ENCODE data around the gene PSMG2. TPM values are rescaled to one million over a fixed set of nuclear protein-coding genes. Genes with fewer than 3 reads are reported as not detected.

PSMG2 gene
- total RNA-seq, 1 experiment from 2014 or later, result 75.6 TPM

- H3K9me3 ChIP-seq (replicated peaks), result no peaks in the 10 kb centered on the region
- DNase-seq, result no peak
- peaks cover 1% of the 10 kb centered on the region for H3K36me3 ChIP-seq
- no peak overlapping the region for H3K27ac ChIP-seq
- no peak overlapping the region for H3K4me3 ChIP-seq
- no peaks in the 10 kb centered on the region for H3K4me1 ChIP-seq
- no peaks in the 10 kb centered on the region for H3K27me3 ChIP-seq
Measured at GRCh38 chr18:12694032-12694431, 8.8 kb upstream of the PSMG2 start.

DNA sequence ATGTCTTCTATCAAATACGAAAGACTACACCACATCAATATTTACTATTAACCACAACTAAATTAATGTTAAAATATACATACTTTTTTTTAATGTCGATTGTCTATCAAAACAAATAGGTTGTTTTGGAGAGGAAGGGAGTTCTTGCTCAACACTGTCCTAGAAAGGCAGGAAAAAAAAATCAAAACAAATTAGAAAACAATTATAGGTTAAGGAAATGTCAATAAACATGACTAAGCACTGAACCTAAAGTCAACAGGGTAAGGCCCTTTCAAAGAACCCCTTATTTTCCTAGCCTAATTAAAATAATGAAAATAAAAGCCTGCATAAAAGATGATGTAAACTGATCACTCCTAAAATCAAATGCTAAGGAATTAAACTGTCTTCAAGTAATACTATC is 3.1 kb upstream of the PSMG2 start:
- Histone ChIP-seq H3K36me3 (peaks cover 7% of the 10 kb centered on the region), H3K9me3 (replicated peaks) (no peaks in the 10 kb centered on the region), H3K4me3 (no peak overlapping the region), H3K4me1 (no peaks in the 10 kb centered on the region), H3K27ac (no peak overlapping the region), H3K27me3 (no peaks in the 10 kb centered on the region)
- DNase-seq, result no peak

GRCh38 chr18:12701161-12701560 is 1.7 kb upstream of the PSMG2 start:
- H3K27me3 ChIP-seq, result no peaks in the 10 kb centered on the region
- no peak overlapping the region for H3K27ac ChIP-seq
- H3K9me3 ChIP-seq (replicated peaks), result no peaks in the 10 kb centered on the region
- H3K4me3 ChIP-seq, result no peak overlapping the region
- H3K36me3 ChIP-seq, result peaks cover 7% of the 10 kb centered on the region
- no peaks in the 10 kb centered on the region for H3K4me1 ChIP-seq
- no peak for DNase-seq

GRCh38 chr18:12703096-12703567 is 290 bp downstream of the PSMG2 start:
- H3K36me3 ChIP-seq, result peaks cover 20% of the 10 kb centered on the region

DNA sequence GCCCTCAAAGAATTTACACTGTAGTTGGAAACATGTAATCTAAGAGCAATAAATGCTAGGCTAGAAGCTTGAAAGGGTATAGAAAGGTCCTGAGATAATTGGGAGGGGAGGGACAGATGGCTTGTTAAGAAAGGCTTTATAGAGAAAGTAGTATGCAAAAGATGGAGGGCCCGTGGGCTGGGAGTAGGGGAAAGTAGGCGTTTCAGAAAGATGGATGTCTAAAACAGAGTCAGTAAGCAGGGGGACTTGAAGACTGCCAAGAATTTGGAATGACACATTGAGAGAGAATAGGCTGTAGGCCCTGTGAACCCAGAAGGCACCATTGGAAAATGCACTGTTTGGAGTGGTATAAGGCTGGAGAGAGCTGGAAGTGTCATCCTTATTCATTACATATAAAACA is 822 bp downstream of the PSMG2 start:
- Histone ChIP-seq H3K4me3 (peak overlapping the region; percentile 86), H3K36me3 (peaks cover 23% of the 10 kb centered on the region), H3K27ac (peak overlapping the region; percentile 100; the same call in 1 of the 2 replicates), H3K9me3 (replicated peaks) (no peaks in the 10 kb centered on the region), H3K4me1 (no peaks in the 10 kb centered on the region), H3K27me3 (no peaks in the 10 kb centered on the region)
- DNase-seq, result peak in 1 of 2 experiments; percentile 10

More at GRCh38 chr18:12703096-12703567, 290 bp downstream of the PSMG2 start:
- Histone ChIP-seq H3K4me1 (no peaks in the 10 kb centered on the region), H3K4me3 (peak overlapping the region; percentile 86), H3K9me3 (replicated peaks) (no peaks in the 10 kb centered on the region), H3K27me3 (no peaks in the 10 kb centered on the region), H3K27ac (peak overlapping the region; percentile 100)
- no peak for DNase-seq

- no peaks in the 10 kb centered on the region for H3K9me3 ChIP-seq (replicated peaks)
- H3K27ac ChIP-seq, result no peak overlapping the region
- no peak for DNase-seq
- no peaks in the 10 kb centered on the region for H3K4me1 ChIP-seq
- no peak overlapping the region for H3K4me3 ChIP-seq
- H3K27me3 ChIP-seq, result no peaks in the 10 kb centered on the region
- peaks cover 36% of the 10 kb centered on the region for H3K36me3 ChIP-seq
Measured at GRCh38 chr18:12711446-12711845, 8.6 kb downstream of the PSMG2 start.

DNA sequence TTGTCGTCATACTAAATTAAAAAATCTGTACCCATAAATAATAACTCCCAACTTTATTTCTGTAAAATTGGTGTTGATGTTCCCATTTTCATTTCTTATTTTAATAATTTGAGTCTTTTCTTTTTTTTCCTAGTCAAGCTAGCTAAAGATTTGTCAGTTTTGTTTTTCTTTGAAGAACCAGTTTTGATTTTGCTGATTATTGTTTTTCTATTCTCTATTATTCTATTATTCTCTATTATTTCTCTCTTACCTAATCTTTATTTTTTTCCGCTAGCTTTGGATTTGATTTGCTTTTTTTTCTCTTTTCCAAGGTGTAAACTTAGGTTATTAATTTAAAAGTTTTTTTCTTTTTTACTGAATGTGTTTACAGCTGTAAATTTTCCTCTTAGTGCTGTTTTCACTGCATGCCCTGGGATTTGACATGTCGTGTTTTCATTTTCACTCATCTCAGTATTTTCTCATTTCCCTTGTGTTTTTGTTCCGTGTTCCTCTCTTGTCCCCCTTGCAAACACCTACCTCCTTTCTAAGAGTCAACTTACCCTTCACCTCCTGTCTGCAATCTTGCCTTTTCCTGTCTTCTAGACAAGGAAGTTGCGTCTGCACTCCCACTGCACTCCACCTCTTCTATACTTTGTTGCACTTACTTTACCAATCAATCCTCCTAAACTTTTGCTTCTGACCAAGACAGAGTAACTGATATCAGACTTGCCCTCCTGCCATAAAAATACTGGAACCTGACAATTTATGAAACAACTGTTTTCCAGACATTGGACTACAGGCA is 18.8 kb downstream of the PSMG2 start:
- Histone ChIP-seq H3K9me3 (replicated peaks) (no peaks in the 10 kb centered on the region), H3K4me3 (no peak overlapping the region), H3K27me3 (no peaks in the 10 kb centered on the region), H3K27ac (no peak overlapping the region), H3K36me3 (peaks cover 11% of the 10 kb centered on the region), H3K4me1 (no peaks in the 10 kb centered on the region)
- no peak for DNase-seq

DNA sequence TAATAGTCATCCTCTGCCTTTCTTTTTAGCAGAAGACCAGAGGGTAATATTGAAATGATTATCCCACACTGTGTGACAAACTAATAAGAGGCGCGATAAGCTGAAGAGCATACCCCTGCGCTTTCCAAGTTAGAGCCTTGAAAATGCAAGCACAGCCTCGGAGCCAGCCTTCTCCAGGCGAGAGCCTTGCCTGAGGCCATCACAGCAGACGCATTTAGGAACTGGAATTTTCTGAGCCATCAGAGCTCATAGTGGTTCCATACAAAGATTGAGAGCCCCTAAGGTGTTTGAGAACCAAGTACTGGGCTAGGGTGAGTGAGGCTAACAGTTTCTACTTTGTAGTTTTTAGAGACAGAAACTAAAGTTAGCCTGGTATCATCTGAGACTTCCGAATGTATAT is 19.9 kb downstream of the PSMG2 start:
- no peak overlapping the region for H3K27ac ChIP-seq
- H3K4me1 ChIP-seq, result no peaks in the 10 kb centered on the region
- peaks cover 11% of the 10 kb centered on the region for H3K36me3 ChIP-seq
- H3K27me3 ChIP-seq, result no peaks in the 10 kb centered on the region
- no peak for DNase-seq
- H3K9me3 ChIP-seq (replicated peaks), result no peaks in the 10 kb centered on the region
- H3K4me3 ChIP-seq, result no peak overlapping the region

- Histone ChIP-seq H3K27ac (no peak overlapping the region), H3K36me3 (peaks cover 7% of the 10 kb centered on the region; the same call in 1 of the 2 replicates)
Measured at GRCh38 chr18:12726331-12726730, 23.5 kb downstream of the PSMG2 start.

DNA sequence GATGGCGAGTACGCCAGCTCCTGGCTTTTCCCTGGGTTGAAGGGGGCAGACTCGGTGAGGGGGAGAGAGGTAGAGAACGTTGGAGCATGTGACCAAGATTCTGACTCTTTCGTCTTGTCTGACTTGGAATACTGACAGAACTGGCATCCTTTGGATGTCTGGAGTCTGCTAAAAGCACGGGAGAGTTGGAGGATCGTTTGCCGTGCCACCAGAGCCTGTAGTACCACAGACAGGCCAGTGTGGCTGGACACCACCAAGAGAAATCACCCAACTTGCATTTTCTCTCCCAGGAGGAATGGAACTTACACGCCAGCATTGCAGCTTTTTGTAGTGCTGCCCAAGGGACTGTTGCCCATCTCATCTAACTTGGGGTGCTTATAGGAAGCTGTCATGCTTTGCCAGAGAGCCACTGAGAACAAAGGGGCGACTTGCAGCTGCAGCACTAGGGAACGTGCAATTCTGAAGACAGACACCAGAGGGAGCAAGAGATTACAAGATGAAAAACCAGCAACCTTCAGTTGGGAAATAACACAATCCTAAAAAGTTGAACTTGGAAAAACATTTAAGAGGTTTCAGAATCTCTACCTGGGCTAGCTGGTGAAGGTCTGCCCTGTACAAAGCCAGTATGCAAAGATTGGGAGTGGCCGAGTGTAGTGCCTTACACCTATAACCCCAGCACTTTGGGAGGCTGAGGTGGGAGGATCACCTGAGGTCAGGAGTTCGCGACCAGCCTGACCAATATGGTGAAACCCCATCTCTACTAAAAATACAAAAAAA is 24.1 kb downstream of the PSMG2 start:
- peaks cover 7% of the 10 kb centered on the region; the same call in 1 of the 2 replicates for H3K36me3 ChIP-seq
- H3K9me3 ChIP-seq (replicated peaks), result no peaks in the 10 kb centered on the region
- no peak overlapping the region for H3K4me3 ChIP-seq
- peak; percentile 42 to 72 for DNase-seq
- peaks cover 8% of the 10 kb centered on the region for H3K4me1 ChIP-seq
- no peak overlapping the region for H3K27ac ChIP-seq
- no peaks in the 10 kb centered on the region for H3K27me3 ChIP-seq

More at GRCh38 chr18:12726331-12726730, 23.5 kb downstream of the PSMG2 start:
- no peak for DNase-seq
- H3K27me3 ChIP-seq, result no peaks in the 10 kb centered on the region
- H3K4me1 ChIP-seq, result peaks cover 8% of the 10 kb centered on the region
- H3K9me3 ChIP-seq (replicated peaks), result no peaks in the 10 kb centered on the region
- no peak overlapping the region for H3K4me3 ChIP-seq

DNA sequence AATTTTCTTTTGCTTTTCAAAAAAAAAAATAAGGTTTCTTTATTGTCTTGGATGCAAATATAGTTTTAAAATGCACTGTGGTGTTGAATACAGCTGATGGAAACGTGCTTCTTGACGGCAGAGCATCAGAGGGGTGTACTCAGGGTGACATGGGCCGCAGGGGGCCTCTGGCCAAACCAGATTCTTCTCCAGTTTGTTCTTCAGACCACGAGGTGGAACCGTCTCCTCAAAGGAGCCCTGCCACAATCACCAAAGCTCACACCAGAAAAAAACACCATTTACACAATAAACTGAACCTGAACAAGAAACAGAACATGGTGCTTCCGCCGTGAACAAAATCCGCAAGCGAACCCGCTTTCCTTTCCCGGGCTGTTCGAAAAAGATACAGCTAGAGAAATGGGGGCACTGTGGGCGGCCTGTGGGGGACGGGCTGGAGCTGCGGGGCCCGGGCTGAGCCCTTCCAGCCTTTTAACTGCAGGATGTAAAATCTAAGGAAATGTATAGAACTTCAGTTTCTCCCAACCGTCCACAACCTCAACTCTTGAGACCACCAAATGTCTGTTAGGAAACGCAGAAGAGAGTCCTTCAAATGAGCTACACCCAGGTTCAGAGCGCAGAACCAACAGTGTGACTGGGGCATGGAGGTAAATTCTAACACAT is 34.5 kb downstream of the PSMG2 start:
- no peaks in the 10 kb centered on the region for H3K36me3 ChIP-seq
- DNase-seq, result no peak
- no peaks in the 10 kb centered on the region for H3K27me3 ChIP-seq
- H3K27ac ChIP-seq, result no peak overlapping the region
- H3K4me3 ChIP-seq, result no peak overlapping the region
- H3K9me3 ChIP-seq (replicated peaks), result no peaks in the 10 kb centered on the region
- peaks cover 7% of the 10 kb centered on the region; the same call in 1 of the 2 replicates for H3K4me1 ChIP-seq

- Histone ChIP-seq H3K36me3 (no peaks in the 10 kb centered on the region), H3K27me3 (no peaks in the 10 kb centered on the region), H3K4me1 (peaks cover 7% of the 10 kb centered on the region; the same call in 1 of the 2 replicates), H3K27ac (no peak overlapping the region), H3K9me3 (replicated peaks) (no peaks in the 10 kb centered on the region), H3K4me3 (no peak overlapping the region)
- DNase-seq, result peak in 1 of 2 experiments; percentile 11
Measured at GRCh38 chr18:12741351-12741750, 38.5 kb downstream of the PSMG2 start.

DNA sequence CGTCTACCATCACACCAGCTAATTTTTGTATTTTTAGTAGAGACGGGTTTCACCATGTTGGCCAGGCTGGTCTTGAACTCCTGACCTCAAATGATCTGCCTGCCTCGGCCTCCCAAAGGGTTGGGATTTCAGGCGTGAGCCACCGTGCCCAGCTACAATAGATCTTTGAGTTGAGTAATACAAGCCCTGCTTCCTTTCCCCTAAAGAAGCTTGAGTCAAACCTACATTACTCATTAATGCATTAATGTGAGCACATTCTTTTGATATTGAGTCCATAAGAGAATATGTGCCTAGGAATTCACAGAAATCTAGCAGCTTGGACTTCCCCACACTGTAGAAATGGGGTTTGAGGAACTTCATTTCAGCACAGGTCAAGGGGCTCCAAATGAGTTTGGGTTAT is 39.6 kb downstream of the PSMG2 start:
- Histone ChIP-seq H3K4me3 (no peak overlapping the region), H3K27me3 (no peaks in the 10 kb centered on the region), H3K27ac (no peak overlapping the region), H3K9me3 (replicated peaks) (no peaks in the 10 kb centered on the region), H3K36me3 (no peaks in the 10 kb centered on the region), H3K4me1 (peaks cover 7% of the 10 kb centered on the region; the same call in 1 of the 2 replicates)
- DNase-seq, result no peak

DNA sequence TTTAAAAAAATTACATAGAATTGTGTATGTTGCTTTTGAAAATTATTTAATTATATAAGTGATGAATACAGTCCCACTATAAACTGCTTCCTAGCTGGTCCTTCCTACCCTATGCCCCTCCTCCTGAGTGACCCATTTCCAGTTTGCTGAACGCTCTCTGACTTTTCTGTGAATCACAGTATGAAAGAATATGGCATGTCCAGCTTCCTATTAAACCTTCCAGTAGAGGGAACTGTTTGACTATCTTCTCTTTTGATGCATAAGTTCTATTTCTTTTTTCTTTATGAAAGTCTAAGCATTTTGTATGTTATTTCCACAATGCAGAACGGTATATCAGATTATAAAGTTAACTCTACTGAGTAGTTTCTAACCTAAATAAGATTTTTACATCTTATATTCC is 41.3 kb downstream of the PSMG2 start:
- Histone ChIP-seq H3K9me3 (replicated peaks) (no peaks in the 10 kb centered on the region), H3K36me3 (no peaks in the 10 kb centered on the region), H3K4me3 (no peak overlapping the region), H3K27ac (no peak overlapping the region), H3K4me1 (peaks cover 15% of the 10 kb centered on the region), H3K27me3 (no peaks in the 10 kb centered on the region)
- DNase-seq, result peak in 1 of 2 experiments; percentile 54
